NCI-H524 (cell line): Measurements from ENCODE around the gene LRRC71.

Experiments used
- DNase-seq, 2 experiments: peaks; one replicate each; lab custom pipeline; 2025; lab: John Stamatoyannopoulos, UW

The LRRC71 gene

GRCh38 chr1:156920233-156921052 lies at the start of gene LRRC71:
Gene LRRC71 (plus strand): TSS chr1:156920632. CDS start chr1:156920804, 172 bp downstream.
- DNase-seq, result peak; percentile 63 to 77

DNA sequence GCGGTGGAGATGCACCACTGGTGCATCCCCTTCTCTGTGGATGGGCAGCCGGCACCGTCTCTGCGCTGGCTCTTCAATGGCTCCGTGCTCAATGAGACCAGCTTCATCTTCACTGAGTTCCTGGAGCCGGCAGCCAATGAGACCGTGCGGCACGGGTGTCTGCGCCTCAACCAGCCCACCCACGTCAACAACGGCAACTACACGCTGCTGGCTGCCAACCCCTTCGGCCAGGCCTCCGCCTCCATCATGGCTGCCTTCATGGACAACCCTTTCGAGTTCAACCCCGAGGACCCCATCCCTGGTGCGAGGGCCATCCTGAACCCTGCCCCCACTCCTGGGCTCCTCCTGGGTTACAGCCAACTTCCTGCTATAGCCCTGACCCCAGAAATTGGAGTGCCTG lies 46.8 kb upstream of the LRRC71 start:
- DNase-seq, result no peak

- DNase-seq, result no peak
These were observed 46.3 kb upstream of the LRRC71 start for GRCh38 chr1:156874142-156874541.

DNA sequence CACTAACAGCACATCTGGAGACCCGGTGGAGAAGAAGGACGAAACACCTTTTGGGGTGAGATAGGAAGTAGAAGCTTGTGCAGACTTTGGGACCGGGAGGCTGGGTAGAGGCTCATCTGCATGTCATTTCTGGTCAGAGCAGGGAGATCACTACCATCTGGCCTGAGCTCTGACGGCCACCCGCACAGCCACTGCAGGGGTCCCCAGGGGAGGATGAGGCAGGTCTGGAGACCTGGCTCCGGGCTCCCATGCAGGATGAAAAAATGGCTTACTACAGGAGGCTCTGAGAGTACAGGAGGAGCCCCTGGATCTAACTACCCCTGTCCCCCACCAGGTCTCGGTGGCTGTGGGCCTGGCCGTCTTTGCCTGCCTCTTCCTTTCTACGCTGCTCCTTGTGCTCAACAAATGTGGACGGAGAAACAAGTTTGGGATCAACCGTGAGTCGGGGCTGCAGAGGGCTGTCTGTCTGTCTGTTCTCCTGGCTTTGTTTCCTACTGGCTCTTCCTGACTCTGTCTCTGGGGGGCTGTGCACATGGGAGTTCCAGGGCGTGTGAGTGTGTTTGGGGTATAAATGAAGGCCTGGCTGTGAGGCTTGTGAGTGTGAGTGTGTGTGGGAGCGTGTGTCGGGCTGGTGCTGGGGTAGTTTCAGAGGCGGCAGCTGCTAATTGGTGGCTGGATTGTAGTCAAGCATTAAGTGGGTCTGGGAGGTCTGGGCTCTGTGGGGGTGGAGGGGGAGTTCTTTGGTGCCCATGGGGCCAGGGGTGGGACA lies 45.7 kb upstream of the LRRC71 start:
- no peak for DNase-seq

- DNase-seq, result no peak
These were observed 45.2 kb upstream of the LRRC71 start for GRCh38 chr1:156875341-156875615.

DNA sequence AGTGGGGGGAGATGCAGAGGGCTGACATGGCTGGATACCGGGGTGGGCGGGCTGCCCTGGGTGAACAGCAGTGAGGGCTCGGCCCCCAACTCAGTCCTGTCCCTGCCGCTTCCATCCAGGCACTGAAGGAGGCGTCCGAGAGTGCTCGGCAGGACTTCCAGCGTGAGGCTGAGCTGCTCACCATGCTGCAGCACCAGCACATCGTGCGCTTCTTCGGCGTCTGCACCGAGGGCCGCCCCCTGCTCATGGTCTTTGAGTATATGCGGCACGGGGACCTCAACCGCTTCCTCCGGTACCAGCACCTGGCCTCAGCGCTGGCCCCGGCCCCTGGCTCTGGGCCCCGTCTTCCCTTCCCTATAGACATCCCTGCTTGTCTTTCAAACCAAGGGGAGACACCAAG lies 44.2 kb upstream of the LRRC71 start:
- DNase-seq, result no peak

GRCh38 chr1:156877433-156878170 lies 42.8 kb upstream of the LRRC71 start:
- no peak for DNase-seq

DNA sequence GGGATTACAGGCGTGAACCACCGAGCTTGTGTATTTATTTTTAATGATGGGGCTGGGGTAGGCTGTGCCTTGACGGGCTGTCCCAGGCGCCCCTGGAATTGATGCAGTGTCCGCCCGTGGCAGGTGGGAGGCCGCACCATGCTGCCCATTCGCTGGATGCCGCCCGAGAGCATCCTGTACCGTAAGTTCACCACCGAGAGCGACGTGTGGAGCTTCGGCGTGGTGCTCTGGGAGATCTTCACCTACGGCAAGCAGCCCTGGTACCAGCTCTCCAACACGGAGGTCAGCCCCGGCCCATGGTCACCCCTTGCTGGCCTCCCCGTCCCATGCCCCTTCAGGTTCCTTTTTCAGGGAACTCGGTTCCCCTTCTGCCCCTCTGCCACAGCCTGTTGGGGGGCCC lies 40.6 kb upstream of the LRRC71 start:
- no peak for DNase-seq

- DNase-seq, result no peak
These were observed 40.0 kb upstream of the LRRC71 start for GRCh38 chr1:156880473-156880872.

GRCh38 chr1:156881101-156881500 lies 39.3 kb upstream of the LRRC71 start:
- no peak for DNase-seq

GRCh38 chr1:156881663-156882062 lies 38.8 kb upstream of the LRRC71 start:
- no peak for DNase-seq

DNA sequence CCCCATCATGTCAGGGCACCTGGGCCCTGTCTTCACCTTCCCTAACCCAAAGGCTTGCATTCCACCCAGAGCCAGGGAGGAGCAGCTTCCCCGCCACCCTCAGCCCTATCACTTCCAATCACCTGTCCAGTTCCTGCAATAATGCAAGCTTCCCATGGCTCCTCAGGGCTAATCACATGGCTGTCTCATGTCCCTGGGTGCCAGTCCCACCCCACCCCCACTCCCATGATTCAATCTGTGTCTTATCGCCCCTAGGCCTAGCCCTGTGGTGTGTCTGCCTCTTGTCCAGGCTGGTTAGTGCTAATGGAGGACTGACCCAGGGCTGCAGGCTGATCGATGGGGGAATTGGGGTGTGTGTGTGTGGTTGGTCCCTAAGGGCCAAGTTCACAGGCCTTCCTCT lies 37.9 kb upstream of the LRRC71 start:
- no peak for DNase-seq

- no peak for DNase-seq
These were observed 36.5 kb upstream of the LRRC71 start for GRCh38 chr1:156883919-156884318.

DNA sequence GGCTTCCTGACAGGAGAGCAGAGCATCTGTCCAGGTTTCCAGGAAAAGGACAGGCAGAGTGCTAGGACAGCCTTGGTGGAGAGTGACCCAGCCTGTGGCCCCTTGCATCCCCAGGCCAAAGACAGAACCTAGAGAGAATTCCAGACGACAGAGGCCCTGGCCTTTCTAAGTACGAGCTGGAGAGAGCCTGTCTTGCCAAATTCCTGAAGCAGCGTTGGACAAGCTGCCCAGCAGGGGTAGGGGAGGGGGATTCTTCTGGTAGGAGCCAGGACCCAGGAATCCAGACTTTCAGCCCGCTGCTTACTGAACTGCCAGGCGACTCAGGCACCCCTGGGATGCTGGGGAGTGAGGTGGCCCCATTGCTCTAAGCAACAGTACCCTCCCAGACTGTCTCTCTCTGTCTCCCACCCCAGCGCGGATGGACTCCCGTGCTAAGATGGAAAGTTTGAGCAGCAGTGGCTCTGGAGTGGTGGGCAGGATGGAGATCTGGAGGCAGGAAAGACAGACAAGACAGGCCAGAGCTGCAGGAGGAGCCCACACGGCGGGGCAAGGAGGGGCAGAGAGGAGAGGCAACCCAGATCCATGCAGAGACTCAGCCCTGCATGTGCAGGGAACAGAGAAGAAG lies 35.8 kb upstream of the LRRC71 start:
- DNase-seq, result no peak

GRCh38 chr1:156885314-156885713 lies 35.1 kb upstream of the LRRC71 start:
- no peak for DNase-seq

- no peak for DNase-seq
These were observed 34.5 kb upstream of the LRRC71 start for GRCh38 chr1:156885880-156886355.

GRCh38 chr1:156886583-156887281 lies 33.7 kb upstream of the LRRC71 start:
- DNase-seq, result no peak

- no peak for DNase-seq
These were observed 33.1 kb upstream of the LRRC71 start for GRCh38 chr1:156887317-156887716.

- no peak for DNase-seq
These were observed 32.7 kb upstream of the LRRC71 start for GRCh38 chr1:156887734-156888133.

DNA sequence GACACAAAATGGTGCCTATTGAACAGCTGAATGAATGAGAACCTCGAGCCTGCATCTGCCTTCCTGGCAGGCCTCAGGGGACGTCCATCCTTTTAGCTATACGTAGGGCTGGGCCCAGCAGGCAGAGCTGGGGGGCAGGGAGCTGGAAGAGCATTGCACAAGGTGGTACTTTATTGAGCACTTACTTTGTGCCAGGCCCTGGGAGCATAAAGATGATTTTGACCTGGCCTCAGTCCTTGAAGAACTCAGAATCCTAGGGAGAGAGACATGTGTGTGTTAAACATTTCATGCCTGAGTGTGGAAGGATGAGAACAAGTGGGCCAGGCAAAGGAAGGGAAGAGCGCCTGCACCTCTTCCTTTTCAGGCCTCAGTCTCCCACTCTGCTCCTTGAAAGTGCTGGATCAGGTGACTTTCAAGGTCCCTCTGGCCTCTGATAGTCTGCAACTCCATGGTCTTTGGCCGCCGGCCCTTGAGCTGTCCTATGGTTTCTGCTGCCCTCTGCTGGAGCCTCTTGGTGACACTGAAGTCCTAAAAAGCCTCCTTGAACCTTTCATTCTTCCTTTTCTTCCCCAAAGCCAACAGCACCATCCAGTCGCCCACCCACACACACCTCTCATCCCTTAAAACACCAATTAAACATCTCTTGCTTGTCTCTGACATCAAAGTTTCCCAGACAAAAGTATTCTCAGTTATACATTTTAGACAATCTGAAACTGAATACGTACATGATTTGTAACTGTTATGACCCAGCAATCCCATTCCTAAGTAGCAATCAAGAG lies 30.4 kb upstream of the LRRC71 start:
- DNase-seq, result peak; percentile 48 to 73
